AG09319 (cell line): ENCODE results near the gene KIRREL3.

ENCODE experiments used
- DNase-seq: peaks from one replicate; pipeline ENCODE4 v3.0.0-alpha.2; 2010; ENCODE audit warnings: low read depth; ENCODE audit errors: extremely low read depth
- CTCF ChIP-seq: IDR thresholded peaks from 2 replicates; pipeline ENCODE4 v1.5.1; 2011; ENCODE audit warnings: low read depth, mild to moderate bottlenecking, inconsistent platforms, low read length, moderate library complexity

KIRREL3 gene

GRCh38 chr11:126460417-126461095 is 540.0 kb downstream of the KIRREL3 start:
- no peak for DNase-seq
- no peak for TF ChIP-seq CTCF

GRCh38 chr11:126459691-126460281 is 540.8 kb downstream of the KIRREL3 start:
- peak; percentile 77 for DNase-seq

GRCh38 chr11:126457817-126458216 is 542.8 kb downstream of the KIRREL3 start:
- no peak for DNase-seq
- TF ChIP-seq CTCF, result no peak

More at GRCh38 chr11:126459691-126460281, 540.8 kb downstream of the KIRREL3 start:
- TF ChIP-seq CTCF, result no peak

- no peak for TF ChIP-seq CTCF
Observed at GRCh38 chr11:126456783-126457542, 543.6 kb downstream of the KIRREL3 start.

GRCh38 chr11:126456089-126456488 is 544.5 kb downstream of the KIRREL3 start:
- TF ChIP-seq CTCF, result no peak
- no peak for DNase-seq

More at GRCh38 chr11:126456783-126457542, 543.6 kb downstream of the KIRREL3 start:
- no peak for DNase-seq

- TF ChIP-seq CTCF, result no peak
- no peak for DNase-seq
Observed at GRCh38 chr11:126452241-126453101, 548.1 kb downstream of the KIRREL3 start.
